ENCODE results near the gene ZNF470. TPM values are rescaled to one million over a fixed set of nuclear protein-coding genes. Genes with fewer than 3 reads are reported as not detected.

The ZNF470 gene
- total RNA-seq, 1 experiment from 2014 or later = 7.1 TPM

GRCh38 chr19:56594446-56594782 is 27.1 kb downstream of the ZNF470 start:
- Histone ChIP-seq H3K79me2 (ENCODE audit: insufficient read depth, low read length) (peaks cover 2% of the 10 kb centered on the region; the same call in 1 of the 2 replicates), H3K4me2 (ENCODE audit: insufficient read depth, insufficient read length, low read length) (peak overlapping the region; percentile 69), H4K5ac (ENCODE audit: insufficient read length, low read depth, low read length) (peak overlapping the region; percentile 80), H3K18ac (ENCODE audit: insufficient read length, low read depth, low read length) (no peak overlapping the region), H3K9ac (ENCODE audit: extremely low read depth, insufficient read length, low read length) (no peak overlapping the region), H3K23me2 (ENCODE audit: insufficient read length, low read depth, low read length, poor library complexity, severe bottlenecking) (peaks cover 5% of the 10 kb centered on the region), H2BK5ac (ENCODE audit: insufficient read length, low read length) (no peak overlapping the region), H4K20me1 (ENCODE audit: control insufficient read depth, insufficient read depth, insufficient read length) (no peaks in the 10 kb centered on the region), H3K23ac (ENCODE audit: insufficient read length, low read depth, low read length) (no peak overlapping the region), H3K27ac (ENCODE audit: insufficient read length, low read depth, low read length) (no peak overlapping the region), H3T11ph (ENCODE audit: low read length) (no peak overlapping the region), H2AFZ (ENCODE audit: low read length) (no peak overlapping the region), H3K56ac (ENCODE audit: insufficient read length, low read depth, low read length) (no peak overlapping the region), H3K9me3 (ENCODE audit: control insufficient read depth, low read depth, low read length) (peaks cover 10% of the 10 kb centered on the region), H3K4me1 (ENCODE audit: insufficient read depth, low read length) (no peaks in the 10 kb centered on the region; the same call in 1 of the 2 replicates), H2BK20ac (ENCODE audit: low read depth, low read length, poor library complexity, severe bottlenecking) (no peak overlapping the region), H3K14ac (ENCODE audit: insufficient read depth, low read length) (no peak overlapping the region), H2BK120ac (ENCODE audit: low read depth, low read length, poor library complexity, severe bottlenecking) (no peak overlapping the region), H2BK15ac (ENCODE audit: low read depth, low read length) (no peak overlapping the region), H2AK5ac (ENCODE audit: insufficient read length, low read length) (no peak overlapping the region), H2BK12ac (ENCODE audit: insufficient read length, low read depth, low read length) (no peak overlapping the region), H3K79me1 (ENCODE audit: insufficient read depth, low read depth, low read length, poor library complexity, severe bottlenecking) (peaks cover 3% of the 10 kb centered on the region), H4K8ac (replicated peaks; ENCODE audit: insufficient read length, low read depth, low read length) (no peak overlapping the region), H4K91ac (ENCODE audit: insufficient read length, low read depth, low read length) (no peak overlapping the region), H3K4ac (ENCODE audit: low read depth, low read length) (no peak overlapping the region), H3K27me3 (ENCODE audit: insufficient read depth, low read length) (no peaks in the 10 kb centered on the region)
- Mint-ChIP-seq H3K27ac (no peak overlapping the region), H3K27me3 (ENCODE audit: low read depth) (no peaks in the 10 kb centered on the region), H3K4me3 (peak overlapping the region; percentile 98), H3K4me1 (peaks cover 8% of the 10 kb centered on the region in 2 experiments), H3K9me3 (peaks cover 51 to 75% of the 10 kb centered on the region in 2 experiments), H3K36me3 (ENCODE audit: insufficient read depth in 1 of 3, low read depth in 3 of 3) (peaks cover 13 to 32% (median 29%) of the 10 kb centered on the region in 3 experiments)
- TF ChIP-seq CTCF (conservative IDR thresholded peaks at IDR 0.05) = no peak
- no peak for DNase-seq
- WGBS (ENCODE audit: extremely low coverage, insufficient read length, low lambda C conversion rate) = no CpG with 5 or more reads among the region's 4 CpGs

Data from H9 (cell line).